HG03064 (cell line): ENCODE results near the gene PKHD1.

Experiments used
- ATAC-seq: cut with Tn5 transposase; IDR thresholded peaks from one replicate; pipeline ENCODE4 v1.9.1; 2021; ENCODE audit warnings: low read depth; ENCODE audit not compliant: unreplicated experiment

Gene PKHD1

GRCh38 chr6:52046456-52046855 is 41.0 kb downstream of the PKHD1 start:
- ATAC-seq = no peak

GRCh38 chr6:52045481-52045880 is 41.9 kb downstream of the PKHD1 start:
- ATAC-seq = no peak

GRCh38 chr6:52045033-52045432 is 42.4 kb downstream of the PKHD1 start:
- no peak for ATAC-seq

- ATAC-seq = no peak
Measured at GRCh38 chr6:52042141-52042885, 45.1 kb downstream of the PKHD1 start.

GRCh38 chr6:52041134-52041533 is 46.3 kb downstream of the PKHD1 start:
- ATAC-seq = no peak

GRCh38 chr6:52027699-52028098 is 59.7 kb downstream of the PKHD1 start:
- no peak for ATAC-seq

- no peak for ATAC-seq
Measured at GRCh38 chr6:52024451-52025068, 62.9 kb downstream of the PKHD1 start.

- ATAC-seq = no peak
Measured at GRCh38 chr6:52022675-52023074, 64.7 kb downstream of the PKHD1 start.

GRCh38 chr6:52020945-52021570 is 66.4 kb downstream of the PKHD1 start:
- ATAC-seq = no peak

GRCh38 chr6:52019881-52020280 is 67.5 kb downstream of the PKHD1 start:
- no peak for ATAC-seq

GRCh38 chr6:52019092-52019491 is 68.3 kb downstream of the PKHD1 start:
- ATAC-seq = no peak

- no peak for ATAC-seq
Measured at GRCh38 chr6:52016915-52017748, 70.3 kb downstream of the PKHD1 start.

GRCh38 chr6:52015953-52016352 is 71.5 kb downstream of the PKHD1 start:
- ATAC-seq = no peak

GRCh38 chr6:52014391-52014790 is 73.0 kb downstream of the PKHD1 start:
- ATAC-seq = no peak

GRCh38 chr6:52013035-52013434 is 74.4 kb downstream of the PKHD1 start:
- ATAC-seq = no peak

GRCh38 chr6:52012582-52012981 is 74.8 kb downstream of the PKHD1 start:
- ATAC-seq = no peak

- ATAC-seq = no peak
Measured at GRCh38 chr6:52010806-52011205, 76.6 kb downstream of the PKHD1 start.

- no peak for ATAC-seq
Measured at GRCh38 chr6:52010145-52010544, 77.3 kb downstream of the PKHD1 start.

GRCh38 chr6:52009466-52010140 is 77.8 kb downstream of the PKHD1 start:
- no peak for ATAC-seq

GRCh38 chr6:52000064-52000463 is 87.3 kb downstream of the PKHD1 start:
- ATAC-seq = no peak
